ENCODE results near the gene SLPI. TPM values are rescaled to one million over a fixed set of nuclear protein-coding genes. Genes with fewer than 3 reads are reported as not detected.

The SLPI gene
- polyA plus RNA-seq, 1 experiment, result 0.21 TPM

- no peak for TF ChIP-seq CTCF (IDR thresholded peaks at IDR 0.05; ENCODE audit: insufficient read depth, low read depth, low read length)
- Histone ChIP-seq H3K4me3 (ENCODE audit: low read depth, low read length) (no peak overlapping the region), H3K27me3 (ENCODE audit: control insufficient read depth, insufficient read depth, low read length) (peaks cover 2% of the 10 kb centered on the region; the same call in 1 of the 2 replicates), H3K36me3 (ENCODE audit: control insufficient read depth, insufficient read depth, low read length) (no peaks in the 10 kb centered on the region)
- POLR2A ChIA-PET, result no interaction called here
- DNase-seq (ENCODE audit: low read depth), result no peak
- CTCF ChIA-PET, result no interaction called here
Observed at GRCh38 chr20:45209924-45210323, 44.4 kb downstream of the SLPI start.

- H3K27me3 ChIP-seq (ENCODE audit: control insufficient read depth, insufficient read depth, low read length), result peaks cover 2% of the 10 kb centered on the region; the same call in 1 of the 2 replicates
- ChIA-PET CTCF (no interaction called here), POLR2A (no interaction called here)
- no peak for TF ChIP-seq CTCF (IDR thresholded peaks at IDR 0.05; ENCODE audit: insufficient read depth, low read depth, low read length)
- no peak for DNase-seq (ENCODE audit: low read depth)
- no peaks in the 10 kb centered on the region for H3K36me3 ChIP-seq (ENCODE audit: control insufficient read depth, insufficient read depth, low read length)
- no peak within 1 kb of the TSS for H3K4me3 ChIP-seq (ENCODE audit: low read depth, low read length)
Observed at GRCh38 chr20:45206725-45207124, 47.6 kb downstream of the SLPI start, which contains the start of gene SEMG1. Gene SEMG1, plus strand, starts transcription at chr20:45207033. Its CDS starts 21 bp downstream, at chr20:45207054.

Other genes with a start within 250 kb of the SLPI start
- gene KCNS1, start 153.4 kb downstream of the SLPI start, polyA plus RNA-seq (2011; rRNA removed), result 0.64 and 0.74 TPM in 2 replicates
- gene WFDC5, start 139.4 kb downstream of the SLPI start, polyA plus RNA-seq (2011; rRNA removed), result not detected in 2 replicates
- gene WFDC12, start 130.1 kb downstream of the SLPI start, polyA plus RNA-seq (2011; rRNA removed), result not detected in 2 replicates
- not detected in 2 replicates for gene PI3, start 79.7 kb downstream of the SLPI start, polyA plus RNA-seq (2011; rRNA removed)
- not detected in 2 replicates for gene SEMG1, start 47.5 kb downstream of the SLPI start, polyA plus RNA-seq (2011; rRNA removed)
- not detected in 2 replicates for gene SEMG2, start 33.2 kb downstream of the SLPI start, polyA plus RNA-seq (2011; rRNA removed)
- not detected in 2 replicates for gene RBPJL, start 52.3 kb upstream of the SLPI start, polyA plus RNA-seq (2011; rRNA removed)
- gene MATN4, start 53.7 kb upstream of the SLPI start, polyA plus RNA-seq (2011; rRNA removed), result 0.05 and 0.06 TPM in 2 replicates
- 147 and 153 TPM in 2 replicates for gene SDC4, start 93.9 kb upstream of the SLPI start, polyA plus RNA-seq (2011; rRNA removed)
- gene SYS1, start 108.6 kb upstream of the SLPI start, polyA plus RNA-seq (2011; rRNA removed), result 38.8 and 71.4 TPM in 2 replicates
- not detected in 2 replicates for gene TP53TG5, start 123.8 kb upstream of the SLPI start, polyA plus RNA-seq (2011; rRNA removed)
- 69.4 and 77.0 TPM in 2 replicates for gene DBNDD2, start 153.7 kb upstream of the SLPI start, polyA plus RNA-seq (2011; rRNA removed)
- 135 and 236 TPM in 2 replicates for gene PIGT, start 161.6 kb upstream of the SLPI start, polyA plus RNA-seq (2011; rRNA removed)
- gene WFDC2, start 215.2 kb upstream of the SLPI start, polyA plus RNA-seq (2011; rRNA removed), result not detected in 2 replicates

Data from BJ (cell line).